NCI-H1436 treated with DMSO at 0.1 percent for 48 hours (cell line): ENCODE data around the gene CRYGD.
A peak's percentile ranks its signal among the peaks of the same experiment; 100 is the strongest.
"Not testable (repeated sequence)": the region's sequence is repeated elsewhere in the genome, so short reads cannot be mapped to it uniquely, and the experiment has no call there.

Source experiments
- DNase-seq: peaks from one replicate; lab custom pipeline; 2025; lab: John Stamatoyannopoulos, UW

CRYGD gene

GRCh38 chr2:208129744-208130711 is 5.7 kb upstream of the CRYGD start, which contains the start of gene CRYGC:
TSS of gene CRYGC (minus strand) at chr2:208129828. CDS start at chr2:208129792, 36 bp downstream.
- DNase-seq: no peak

GRCh38 chr2:208128136-208128535 is 3.8 kb upstream of the CRYGD start:
- no peak for DNase-seq

GRCh38 chr2:208127090-208127489 is 2.8 kb upstream of the CRYGD start:
- DNase-seq: no peak

- no peak for DNase-seq
Measured at GRCh38 chr2:208125251-208125650, 927 bp upstream of the CRYGD start.

GRCh38 chr2:208122248-208122647 is 2.1 kb downstream of the CRYGD start:
- no peak for DNase-seq

GRCh38 chr2:208118918-208119317 is 5.4 kb downstream of the CRYGD start:
- DNase-seq: no peak

- not testable (repeated sequence) for DNase-seq
Measured at GRCh38 chr2:208117390-208117789, 6.9 kb downstream of the CRYGD start.

GRCh38 chr2:208112969-208113368 is 11.4 kb downstream of the CRYGD start:
- peak; percentile 58 for DNase-seq

GRCh38 chr2:208112273-208112745 is 12.0 kb downstream of the CRYGD start:
- DNase-seq: not testable (repeated sequence)

GRCh38 chr2:208103616-208104015 is 20.7 kb downstream of the CRYGD start:
- DNase-seq: no peak

GRCh38 chr2:208101716-208102631 is 22.4 kb downstream of the CRYGD start:
- DNase-seq: no peak

- DNase-seq: no peak
Measured at GRCh38 chr2:208099682-208100470, 24.4 kb downstream of the CRYGD start.

- DNase-seq: not testable (repeated sequence)
Measured at GRCh38 chr2:208098701-208099100, 25.6 kb downstream of the CRYGD start.

GRCh38 chr2:208098267-208098666 is 26.1 kb downstream of the CRYGD start:
- no peak for DNase-seq

GRCh38 chr2:208097801-208098200 is 26.5 kb downstream of the CRYGD start:
- DNase-seq: no peak

GRCh38 chr2:208097313-208097712 is 27.0 kb downstream of the CRYGD start:
- DNase-seq: no peak

GRCh38 chr2:208096080-208096479 is 28.2 kb downstream of the CRYGD start:
- no peak for DNase-seq

- no peak for DNase-seq
Measured at GRCh38 chr2:208093128-208093527, 31.2 kb downstream of the CRYGD start.

- DNase-seq: no peak
Measured at GRCh38 chr2:208092093-208092832, 32.1 kb downstream of the CRYGD start.

GRCh38 chr2:208090420-208090819 is 33.9 kb downstream of the CRYGD start:
- DNase-seq: no peak

GRCh38 chr2:208086029-208086428 is 38.3 kb downstream of the CRYGD start:
- DNase-seq: no peak
